GM12874 (cell line): Measurements from ENCODE around the gene NDUFS1.

Experiments
- TF ChIP-seq, protein P1 (sequence below): IDR thresholded peaks from 2 replicates; pipeline ENCODE4 v1.5.1; 2011; ENCODE audit warnings: low read depth, mild to moderate bottlenecking, control low read depth, low read length, moderate library complexity; ENCODE audit not compliant: insufficient read depth

The NDUFS1 gene

DNA sequence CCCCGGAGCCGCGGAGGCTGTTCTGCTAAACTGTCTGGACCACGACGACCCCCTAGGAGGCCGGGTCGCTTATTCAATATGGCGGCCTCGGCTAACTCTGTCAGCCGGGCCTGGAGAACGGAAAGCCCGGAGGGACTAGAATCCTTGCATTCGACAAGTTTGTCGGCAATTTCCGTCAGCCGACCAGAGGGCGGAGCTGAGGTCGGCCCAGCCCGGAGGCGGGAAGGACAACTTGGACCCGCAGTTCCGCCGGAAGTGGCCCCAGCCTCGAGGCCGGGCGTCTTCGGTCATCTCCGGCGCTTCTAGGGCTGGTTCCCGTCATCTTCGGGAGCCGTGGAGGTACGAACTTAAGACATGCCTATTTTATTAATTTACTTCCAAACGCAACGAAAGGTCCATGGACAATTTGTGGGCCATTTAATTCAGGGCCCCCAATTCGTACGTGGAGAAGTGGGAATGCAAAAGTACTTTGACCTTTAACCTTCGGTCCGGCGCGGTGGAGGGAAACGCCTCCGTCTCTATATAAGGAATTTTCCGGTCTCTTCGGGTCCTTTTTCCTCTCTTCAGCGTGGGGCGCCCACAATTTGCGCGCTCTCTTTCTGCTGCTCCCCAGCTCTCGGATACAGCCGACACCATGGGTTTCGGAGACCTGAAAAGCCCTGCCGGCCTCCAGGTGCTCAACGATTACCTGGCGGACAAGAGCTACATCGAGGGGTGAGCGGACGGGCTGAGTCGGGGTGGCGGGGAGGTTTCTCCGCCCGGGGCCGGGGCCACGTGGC lies at the start of gene NDUFS1, which contains the start of gene EEF1B2:
Gene NDUFS1, minus strand, starts transcription at position 99 of the 779 bp plus-strand sequence. CDS start 5,766 bp downstream, outside the sequence.
Gene EEF1B2, plus strand, starts transcription at position 550 of the 779 bp plus-strand sequence. Its CDS starts 85 bp downstream, at position 635.
- TF ChIP-seq, protein P1, sequence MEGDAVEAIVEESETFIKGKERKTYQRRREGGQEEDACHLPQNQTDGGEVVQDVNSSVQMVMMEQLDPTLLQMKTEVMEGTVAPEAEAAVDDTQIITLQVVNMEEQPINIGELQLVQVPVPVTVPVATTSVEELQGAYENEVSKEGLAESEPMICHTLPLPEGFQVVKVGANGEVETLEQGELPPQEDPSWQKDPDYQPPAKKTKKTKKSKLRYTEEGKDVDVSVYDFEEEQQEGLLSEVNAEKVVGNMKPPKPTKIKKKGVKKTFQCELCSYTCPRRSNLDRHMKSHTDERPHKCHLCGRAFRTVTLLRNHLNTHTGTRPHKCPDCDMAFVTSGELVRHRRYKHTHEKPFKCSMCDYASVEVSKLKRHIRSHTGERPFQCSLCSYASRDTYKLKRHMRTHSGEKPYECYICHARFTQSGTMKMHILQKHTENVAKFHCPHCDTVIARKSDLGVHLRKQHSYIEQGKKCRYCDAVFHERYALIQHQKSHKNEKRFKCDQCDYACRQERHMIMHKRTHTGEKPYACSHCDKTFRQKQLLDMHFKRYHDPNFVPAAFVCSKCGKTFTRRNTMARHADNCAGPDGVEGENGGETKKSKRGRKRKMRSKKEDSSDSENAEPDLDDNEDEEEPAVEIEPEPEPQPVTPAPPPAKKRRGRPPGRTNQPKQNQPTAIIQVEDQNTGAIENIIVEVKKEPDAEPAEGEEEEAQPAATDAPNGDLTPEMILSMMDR = no peak

DNA sequence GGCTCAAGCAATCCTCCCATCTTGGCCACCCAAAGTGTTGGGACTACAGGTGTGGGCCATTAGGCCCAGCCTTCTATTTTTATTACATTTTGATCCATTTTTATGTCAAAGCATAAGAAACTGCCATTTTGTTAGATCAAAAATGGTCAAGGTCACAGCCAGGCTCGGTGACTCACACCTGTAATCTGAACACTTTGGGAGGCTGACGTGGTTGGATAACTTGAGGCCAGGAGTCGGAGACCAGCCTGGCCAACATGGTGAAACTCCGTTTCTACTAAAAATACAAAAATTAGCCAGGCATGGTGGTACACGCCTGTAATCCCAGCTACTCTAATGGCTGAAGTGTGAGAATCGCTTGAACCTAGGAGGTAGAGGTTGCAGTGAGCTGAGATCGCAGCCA lies 49.7 kb upstream of the NDUFS1 start:
- TF ChIP-seq, protein P1 = no peak

DNA sequence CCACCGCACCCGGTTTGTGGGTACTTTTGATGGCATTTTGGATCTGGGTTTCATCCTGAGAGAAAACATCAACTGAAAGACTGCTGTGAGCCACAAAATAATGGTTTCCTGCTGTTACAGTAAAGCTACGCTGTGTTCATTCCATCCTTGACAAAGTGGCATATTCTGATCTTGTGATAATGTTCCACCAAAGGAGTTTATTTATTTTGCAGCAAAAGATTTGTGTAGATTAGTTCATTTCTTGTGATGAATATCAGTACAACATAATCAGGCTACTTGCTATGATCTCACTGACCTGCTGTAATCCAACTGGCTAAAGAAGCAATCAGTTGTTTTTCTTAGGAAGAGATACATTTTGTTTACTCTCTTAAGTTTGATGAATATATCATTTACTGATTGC lies 45.5 kb upstream of the NDUFS1 start:
- TF ChIP-seq, protein P1 = no peak

DNA sequence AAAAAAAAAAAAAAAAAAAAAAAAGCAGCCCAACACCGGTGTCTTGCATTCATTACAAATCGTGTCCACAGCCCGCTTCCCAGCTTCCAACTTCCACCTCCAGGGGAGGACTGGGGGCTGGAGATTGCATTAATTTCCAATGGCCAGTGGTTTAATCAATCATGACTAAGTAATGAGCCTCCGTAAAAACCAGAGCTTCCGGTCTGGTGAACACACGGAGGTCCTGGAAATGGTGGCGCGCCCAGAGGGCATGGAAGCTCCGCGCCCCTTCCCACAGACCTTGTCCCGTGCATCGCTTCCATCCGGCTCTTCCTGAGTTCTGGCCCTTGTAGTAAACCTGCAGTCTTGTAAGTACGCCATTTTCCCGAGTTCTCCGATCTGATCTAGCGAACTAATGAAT lies 44.1 kb upstream of the NDUFS1 start:
- TF ChIP-seq, protein P1 = no peak

DNA sequence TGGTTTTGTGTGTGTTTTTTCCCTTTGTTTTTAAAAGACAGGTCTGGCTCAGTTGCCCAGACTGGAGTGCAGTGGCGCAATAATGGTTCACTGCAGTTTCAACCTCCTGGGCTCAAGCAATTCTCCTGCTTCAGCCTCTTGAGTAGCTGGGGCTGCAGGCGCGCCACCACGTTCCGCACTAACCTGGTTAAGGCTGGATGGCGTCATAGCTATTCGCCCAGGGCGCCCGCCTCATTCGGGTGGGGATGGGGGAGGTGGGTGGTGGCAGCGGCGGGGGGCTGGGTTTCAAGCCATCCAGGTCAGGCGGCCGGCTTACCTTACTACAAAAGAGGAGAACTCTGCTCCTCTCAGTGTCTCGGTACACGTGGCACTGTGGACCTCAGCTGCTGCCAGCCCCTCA lies 43.2 kb upstream of the NDUFS1 start:
- TF ChIP-seq, protein P1 = no peak

DNA sequence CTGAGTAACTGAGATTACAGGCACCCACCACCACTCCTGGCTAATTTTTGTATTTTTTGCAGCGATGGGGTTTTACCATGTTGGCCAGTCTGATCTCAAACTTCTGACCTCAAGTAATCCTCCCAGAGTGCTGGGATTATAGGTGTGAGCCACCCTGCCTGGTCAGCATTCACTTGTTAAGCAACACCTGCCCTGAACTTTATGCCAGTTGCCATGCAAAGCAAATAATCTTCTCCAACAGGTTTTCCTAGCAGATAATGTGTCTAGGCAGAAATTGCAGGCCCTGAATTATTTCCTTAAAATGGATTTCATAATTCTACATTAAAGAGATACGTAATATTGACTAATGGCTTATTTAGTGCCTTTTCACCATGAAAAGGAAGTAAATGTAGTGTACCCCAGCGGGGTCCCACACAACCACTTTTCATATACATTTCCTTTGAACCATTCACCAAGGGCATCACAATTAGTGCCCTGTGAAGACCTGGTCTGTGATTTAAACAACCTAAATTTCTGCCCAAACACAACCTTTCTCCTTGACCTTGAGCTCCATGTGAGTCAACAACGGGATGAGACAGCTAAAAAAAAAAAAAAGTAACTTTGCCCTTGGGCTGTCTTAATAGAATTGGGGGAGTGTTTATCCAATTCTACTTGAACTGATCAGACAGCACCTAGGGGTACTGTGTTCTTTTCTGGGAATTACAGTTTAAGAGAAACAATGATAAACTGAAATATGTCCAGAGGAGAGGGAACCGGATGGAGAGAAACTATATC lies 42.0 kb upstream of the NDUFS1 start:
- TF ChIP-seq, protein P1 = no peak

DNA sequence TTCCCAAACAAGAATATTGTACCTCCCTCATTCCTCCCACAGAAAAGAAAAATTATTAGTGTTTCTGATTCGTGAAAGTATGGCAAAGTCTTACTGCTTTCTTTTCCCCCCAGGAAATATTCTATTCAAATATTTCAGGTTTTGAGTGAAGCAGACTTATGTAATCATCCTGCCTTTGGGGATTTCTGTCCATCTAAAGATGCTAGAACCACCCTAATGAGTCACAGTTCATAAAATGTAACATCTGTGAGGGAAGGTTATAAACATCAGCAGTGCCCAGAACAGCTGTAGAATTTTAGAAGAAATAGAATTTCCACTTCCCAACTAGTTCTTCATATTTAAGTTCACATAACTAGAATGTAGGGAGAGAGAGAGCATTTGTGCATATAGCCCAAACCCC lies 39.4 kb upstream of the NDUFS1 start:
- TF ChIP-seq, protein P1 = no peak
